GM19372 (cell line): ENCODE results near the gene GPRC5C.

Experiments used
- ATAC-seq: cut with Tn5 transposase; IDR thresholded peaks from one replicate; pipeline ENCODE4 v1.9.1; 2021; ENCODE audit warnings: mild to moderate bottlenecking, low read depth, moderate library complexity; ENCODE audit not compliant: unreplicated experiment

Gene GPRC5C

GRCh38 chr17:74430706-74431567 lies 951 bp upstream of the GPRC5C start:
- no peak for ATAC-seq

- no peak for ATAC-seq
Measured at GRCh38 chr17:74432424-74432690, 469 bp downstream of the GPRC5C start.

- ATAC-seq = no peak
Measured at GRCh38 chr17:74432766-74433391, 991 bp downstream of the GPRC5C start.

GRCh38 chr17:74433421-74434121 lies 1.7 kb downstream of the GPRC5C start:
- ATAC-seq = no peak

- no peak for ATAC-seq
Measured at GRCh38 chr17:74435775-74436359, 4.0 kb downstream of the GPRC5C start.

GRCh38 chr17:74437702-74438101 lies 5.8 kb downstream of the GPRC5C start:
- ATAC-seq = no peak

GRCh38 chr17:74439691-74440567 lies 8.0 kb downstream of the GPRC5C start:
- ATAC-seq = no peak

- no peak for ATAC-seq
Measured at GRCh38 chr17:74441537-74441936, 9.6 kb downstream of the GPRC5C start.

GRCh38 chr17:74442291-74442669 lies 10.4 kb downstream of the GPRC5C start:
- no peak for ATAC-seq

- ATAC-seq = peak; percentile 83
Measured at GRCh38 chr17:74442670-74443515, 11.0 kb downstream of the GPRC5C start.

- ATAC-seq = no peak
Measured at GRCh38 chr17:74443516-74444296, 11.8 kb downstream of the GPRC5C start.

- no peak for ATAC-seq
Measured at GRCh38 chr17:74444406-74444805, 12.5 kb downstream of the GPRC5C start.

GRCh38 chr17:74445158-74445557 lies 13.3 kb downstream of the GPRC5C start:
- ATAC-seq = no peak

- ATAC-seq = no peak
Measured at GRCh38 chr17:74446551-74447500, 14.9 kb downstream of the GPRC5C start.

GRCh38 chr17:74447628-74448159 lies 15.8 kb downstream of the GPRC5C start:
- no peak for ATAC-seq

- ATAC-seq = no peak
Measured at GRCh38 chr17:74448756-74449155, 16.9 kb downstream of the GPRC5C start.

GRCh38 chr17:74449306-74449705 lies 17.4 kb downstream of the GPRC5C start:
- no peak for ATAC-seq
